ENCODE results near the gene MEG3.
A peak's percentile ranks its signal among the peaks of the same experiment; 100 is the strongest.

MEG3 gene

GRCh38 chr14:100846309-100846859 is 20.5 kb downstream of the MEG3 start:
- DNase-seq (ENCODE audit: low spot score), result no peak

DNA sequence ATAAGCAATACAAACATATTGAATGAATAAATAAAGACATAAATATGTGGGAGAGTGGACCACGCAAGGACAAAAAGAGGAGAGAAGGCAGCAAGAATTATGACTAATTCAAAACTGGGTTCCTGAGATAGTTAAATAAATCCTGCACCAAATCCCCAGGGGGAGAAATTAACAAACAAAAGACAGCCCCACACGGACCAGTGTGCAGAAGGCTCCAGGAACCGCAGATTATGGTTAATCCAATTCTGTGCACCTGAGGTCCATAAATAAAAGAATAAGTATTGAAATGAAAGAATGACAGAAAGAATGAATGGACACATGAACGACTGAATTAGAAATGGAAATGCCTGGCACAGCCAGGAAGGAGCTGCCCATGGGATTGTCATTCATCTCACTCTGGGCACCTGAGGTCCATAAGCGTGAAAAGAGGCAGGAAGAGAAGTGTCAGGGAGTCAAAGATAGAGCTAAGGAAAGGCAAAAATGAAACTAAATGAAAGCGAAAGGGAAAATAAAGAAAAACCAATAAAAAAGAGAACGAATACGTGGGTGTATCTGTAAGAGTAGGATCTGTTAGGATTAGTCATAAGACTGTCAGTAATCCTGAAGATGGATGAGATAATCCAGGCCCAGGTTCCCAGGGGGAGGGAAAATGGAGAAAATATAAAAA is 23.3 kb downstream of the MEG3 start:
- no peak for DNase-seq (ENCODE audit: low spot score)

GRCh38 chr14:100850841-100851585 is 25.1 kb downstream of the MEG3 start:
- peak; percentile 27 for DNase-seq (ENCODE audit: low spot score)

GRCh38 chr14:100851586-100851916 is 25.6 kb downstream of the MEG3 start:
- no peak for DNase-seq (ENCODE audit: low spot score)

DNA sequence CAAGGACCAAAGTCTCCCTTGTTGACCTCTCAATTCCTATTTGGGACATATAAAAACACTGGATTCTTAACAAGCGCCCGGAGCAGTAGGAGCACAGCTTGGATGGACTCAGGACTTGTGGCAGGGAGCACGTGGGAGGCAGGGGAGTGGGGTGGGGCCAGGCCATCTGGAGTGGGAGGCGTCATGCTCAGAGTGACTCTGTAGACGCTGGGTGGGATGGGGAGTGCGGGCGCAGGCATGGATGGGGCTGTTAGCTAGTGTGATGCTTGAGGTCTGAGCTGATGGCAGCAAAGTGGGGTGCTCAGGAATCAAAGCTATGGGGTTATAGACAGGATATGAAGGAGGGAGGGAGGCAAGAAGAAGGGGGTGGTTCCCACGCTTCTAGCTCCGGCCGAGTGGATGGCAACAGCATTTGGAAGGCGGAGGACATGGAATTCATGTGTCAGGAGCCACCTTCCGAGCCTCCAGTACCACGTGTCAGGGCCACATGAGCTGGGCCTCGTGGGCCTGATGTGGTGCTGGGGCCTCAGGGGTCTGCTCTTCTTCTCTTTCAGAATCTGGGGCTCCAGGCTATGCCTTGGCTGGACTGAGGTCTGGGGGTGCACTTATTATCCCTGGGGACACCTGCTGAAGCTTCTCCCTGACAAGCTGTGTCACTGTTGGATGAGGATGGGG is 26.2 kb downstream of the MEG3 start:
- DNase-seq (ENCODE audit: low spot score), result peak; percentile 39

- no peak for DNase-seq (ENCODE audit: low spot score)
These were observed 28.5 kb downstream of the MEG3 start for GRCh38 chr14:100854435-100854834.

GRCh38 chr14:100855256-100855930 is 29.5 kb downstream of the MEG3 start:
- DNase-seq (ENCODE audit: low spot score), result no peak

- no peak for DNase-seq (ENCODE audit: low spot score)
These were observed 30.4 kb downstream of the MEG3 start for GRCh38 chr14:100856056-100856950.

DNA sequence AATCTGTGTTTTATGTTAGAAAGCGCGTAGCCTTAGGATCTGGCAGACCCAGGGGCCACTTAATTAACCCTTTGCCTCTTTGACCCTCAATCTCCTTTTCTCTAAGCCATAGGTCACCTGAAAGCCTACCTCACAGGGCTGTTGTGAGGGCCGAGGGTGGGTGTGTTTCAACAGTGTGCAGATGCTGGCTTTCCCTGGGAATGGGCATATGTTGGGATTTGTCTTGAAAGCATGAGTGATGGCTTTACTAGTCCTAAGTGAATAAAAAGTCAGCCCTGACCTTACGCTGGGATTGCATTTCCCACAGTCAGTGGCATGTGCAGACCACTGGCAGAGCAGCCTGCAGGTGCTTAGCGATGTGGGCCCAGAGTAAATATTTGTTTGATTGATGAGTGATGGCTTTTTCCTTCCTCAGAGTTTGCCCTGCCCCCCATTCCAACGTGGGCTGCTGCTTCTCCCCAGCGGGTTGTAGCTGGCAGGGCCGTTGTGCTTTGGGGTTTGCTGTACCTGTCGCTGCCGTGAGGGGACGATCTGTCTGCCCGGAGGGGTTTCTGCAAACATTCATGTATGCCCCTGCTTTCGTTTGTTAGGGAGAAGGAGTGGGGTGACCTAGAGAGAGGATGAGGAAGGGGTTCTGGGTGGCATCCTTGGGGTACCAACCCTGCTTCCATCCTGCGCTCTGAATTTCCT is 31.5 kb downstream of the MEG3 start:
- no peak for DNase-seq (ENCODE audit: low spot score)

GRCh38 chr14:100857923-100858837 is 32.3 kb downstream of the MEG3 start:
- DNase-seq (ENCODE audit: low spot score), result no peak

DNA sequence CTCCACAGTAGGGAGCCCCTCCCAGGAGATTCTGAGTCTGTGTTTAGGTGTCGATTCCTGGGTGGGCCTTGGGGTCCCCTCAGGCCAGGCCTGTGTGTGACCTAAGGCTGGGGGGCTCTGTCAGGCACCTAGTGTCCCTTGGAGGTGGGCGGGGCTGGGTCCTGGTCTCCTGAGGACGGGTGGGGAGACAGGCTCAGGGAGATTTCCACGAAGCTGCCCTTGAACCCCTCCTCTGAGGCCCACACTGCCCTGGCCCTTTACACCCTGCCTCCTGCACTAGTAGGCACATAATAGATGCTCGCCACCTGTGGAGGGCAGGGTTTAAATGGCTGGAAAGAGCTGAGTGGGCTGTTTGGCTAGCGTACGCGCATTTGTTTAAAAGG is 32.9 kb downstream of the MEG3 start:
- no peak for DNase-seq (ENCODE audit: low spot score)

GRCh38 chr14:100859781-100860180 is 33.9 kb downstream of the MEG3 start:
- no peak for DNase-seq (ENCODE audit: low spot score)

DNA sequence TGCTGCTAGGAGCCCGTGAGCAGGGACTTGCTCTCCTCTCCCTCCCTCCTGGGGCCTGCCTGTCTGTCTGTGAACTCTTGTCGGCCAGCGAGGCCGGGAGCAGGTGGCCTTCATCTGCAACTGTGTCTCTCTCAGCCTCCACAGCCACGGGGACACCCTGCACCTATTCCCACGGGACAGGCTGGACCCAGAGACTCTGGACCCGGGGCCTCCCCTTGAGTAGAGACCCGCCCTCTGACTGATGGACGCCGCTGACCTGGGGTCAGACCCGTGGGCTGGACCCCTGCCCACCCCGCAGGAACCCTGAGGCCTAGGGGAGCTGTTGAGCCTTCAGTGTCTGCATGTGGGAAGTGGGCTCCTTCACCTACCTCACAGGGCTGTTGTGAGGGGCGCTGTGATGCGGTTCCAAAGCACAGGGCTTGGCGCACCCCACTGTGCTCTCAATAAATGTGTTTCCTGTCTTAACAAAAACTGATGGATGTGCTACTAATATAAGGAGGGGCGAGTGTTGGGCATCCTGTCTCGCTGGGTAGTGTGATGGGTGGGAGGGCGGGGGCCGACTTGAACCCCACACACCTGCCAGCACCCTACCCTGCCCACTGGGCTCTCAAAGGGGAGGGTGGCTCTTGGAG is 34.8 kb downstream of the MEG3 start:
- DNase-seq (ENCODE audit: low spot score), result no peak

GRCh38 chr14:100861188-100861936 is 35.4 kb downstream of the MEG3 start:
- no peak for DNase-seq (ENCODE audit: low spot score)

DNA sequence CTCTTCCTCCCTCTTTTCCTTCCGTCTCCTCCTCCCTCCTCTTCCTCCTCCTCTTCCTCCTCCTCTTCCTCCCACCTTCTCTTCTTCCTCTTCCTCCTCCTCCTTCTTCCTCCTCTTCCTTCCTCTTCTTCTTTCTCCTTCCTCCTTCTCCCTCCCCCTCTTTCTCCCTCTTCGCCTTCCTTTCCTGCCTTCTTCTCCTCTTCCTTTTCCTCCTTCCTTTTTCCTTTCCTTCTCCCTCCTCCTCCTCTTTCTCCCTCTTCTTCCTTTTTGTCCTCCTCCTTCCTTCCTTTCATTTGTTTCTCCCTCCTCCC is 36.0 kb downstream of the MEG3 start:
- no peak for DNase-seq (ENCODE audit: low spot score)

- no peak for DNase-seq (ENCODE audit: low spot score)
These were observed 36.4 kb downstream of the MEG3 start for GRCh38 chr14:100862277-100862676.

DNA sequence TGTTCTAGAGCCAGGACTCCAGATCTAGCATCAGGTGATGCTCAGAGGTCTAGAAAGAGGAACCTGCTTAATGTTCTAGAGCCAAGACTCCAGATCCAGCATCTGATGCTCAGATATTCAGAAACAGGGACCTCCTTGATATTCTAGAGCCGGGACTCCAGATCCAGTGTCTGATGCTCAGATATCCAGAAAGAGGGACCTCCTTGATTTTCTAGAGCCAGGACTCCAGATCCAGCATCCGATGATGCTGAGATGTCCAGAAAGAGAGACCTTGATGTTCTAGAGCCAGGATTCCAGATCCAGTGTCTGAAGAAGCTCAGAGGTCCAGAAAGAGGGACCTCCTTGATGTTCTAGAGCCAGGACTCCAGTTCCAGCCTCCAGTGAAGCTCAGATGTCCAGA is 36.9 kb downstream of the MEG3 start:
- DNase-seq (ENCODE audit: low spot score), result no peak

GRCh38 chr14:100864206-100864605 is 38.3 kb downstream of the MEG3 start:
- DNase-seq (ENCODE audit: low spot score), result no peak

Measured in cerebellar cortex (tissue), 1 donor.